HepG2 (cell line): Measurements from ENCODE around the gene NAV2. TPM values are rescaled to one million over a fixed set of nuclear protein-coding genes. Genes with fewer than 3 reads are reported as not detected.

ENCODE experiments used
- ATAC-seq: fragments of 200-7000 bp; cut with Tn5 transposase; 3 replicates; pipeline ENCODE4 v1.9.1; 2020; ENCODE audit warnings: mild to moderate bottlenecking, moderate library complexity
- BruUV-seq: library from RNA; stranded (reverse); fragments of 400-500 nt; replicated peaks from 2 replicates; lab custom pipeline; 2021; lab: Mats Ljungman, UMichigan
- CTCF ChIA-PET: fragments of 300-600 bp; formaldehyde crosslinking; extraction: SDS; loops from one replicate; lab custom pipeline; 2021; ENCODE audit warnings: low total read pairs, inconsistent platforms, low intra/inter-chr PET ratio; lab: Yijun Ruan, JAX
- POLR2A ChIA-PET: fragments of 350-600 bp; sonication (Branson Sonifier 250); formaldehyde crosslinking; loops from one replicate; lab custom pipeline; 2020; ENCODE audit warnings: antibody characterized with exemption, inconsistent platforms; lab: Yijun Ruan, JAX
- DNase-seq: peaks from one replicate; pipeline ENCODE4 v3.0.0-alpha.2; 2015; ENCODE audit warnings: low spot score
- FAIRE-seq: peaks from 3 replicates; lab custom pipeline; 2011; peaks lifted over from hg19 to GRCh38; lab: Jason Lieb, UNC
- H2AFZ ChIP-seq: one replicate; pipeline ENCODE4 v1.6.1; 2011; ENCODE audit warnings: low read length, inconsistent platforms
- H3K27ac ChIP-seq: fragments of 300-600 bp; 3 replicates; pipeline ENCODE4 v1.8.0; 2011; ENCODE audit warnings: mixed run types, mild to moderate bottlenecking, mixed read lengths, low read length, inconsistent platforms; ENCODE audit not compliant: insufficient read depth; ENCODE audit errors: extremely low read length
- H3K27me3 ChIP-seq, 2 experiments: fragments of 200-600 bp in 1 of 2; 2 replicates in 1 of 2; 3 replicates in 1 of 2; pipeline versions ENCODE4 v1.6.0 to v1.8.0; 2011; ENCODE audit warnings: low read length in 2 of 2, mild to moderate bottlenecking in 2 of 2, moderate library complexity in 2 of 2, inconsistent platforms in 1 of 2; ENCODE audit not compliant: insufficient read depth in 2 of 2, control insufficient read depth in 1 of 2
- H3K36me3 ChIP-seq, 2 experiments: fragments of 200-600 bp in 1 of 2; replicated peaks in 1 of 2; 2 replicates in 1 of 2; 3 replicates in 1 of 2; pipeline versions ENCODE4 v1.5.1 to v1.8.0; 2011; ENCODE audit warnings: low read length in 2 of 2, inconsistent platforms in 1 of 2; ENCODE audit not compliant: insufficient read depth in 2 of 2, control insufficient read depth in 1 of 2
- H3K4me1 ChIP-seq: 2 replicates; pipeline ENCODE4 v1.5.1; 2012; ENCODE audit warnings: low read length, inconsistent platforms; ENCODE audit not compliant: insufficient read depth
- H3K4me2 ChIP-seq: 2 replicates; pipeline ENCODE4 v1.6.0; 2011; ENCODE audit warnings: low read depth, low read length, inconsistent platforms
- H3K4me3 ChIP-seq, 3 experiments: fragments of 200-600 bp in 1 of 3; sonication (generic), shearing (Covaris generic) in 1 of 3; replicated peaks in 1 of 3; 2 replicates each; pipeline ENCODE4 v1.5.1; 2011 to 2016; ENCODE audit warnings: low read length in 3 of 3, inconsistent platforms in 2 of 3, low read depth in 2 of 3, mild to moderate bottlenecking in 2 of 3, control low read depth in 1 of 3, mixed read lengths in 1 of 3; ENCODE audit not compliant: insufficient read depth in 1 of 3
- H3K79me2 ChIP-seq: one replicate; pipeline ENCODE4 v1.6.1; 2011; ENCODE audit warnings: low read length, inconsistent platforms; ENCODE audit not compliant: insufficient read depth
- H3K9ac ChIP-seq: 2 replicates; pipeline ENCODE4 v1.6.0; 2011; ENCODE audit warnings: mild to moderate bottlenecking, low read depth, low read length, inconsistent platforms; ENCODE audit not compliant: insufficient read depth
- H3K9me3 ChIP-seq: 2 replicates; pipeline ENCODE4 v1.5.1; 2012; ENCODE audit warnings: mild to moderate bottlenecking, low read length
- H4K20me1 ChIP-seq: 2 replicates; pipeline ENCODE4 v1.6.0; 2011; ENCODE audit warnings: inconsistent platforms, mild to moderate bottlenecking, low read length, moderate library complexity; ENCODE audit not compliant: insufficient read depth
- DRAP1 ChIP-seq: IDR thresholded peaks from 2 replicates; pipeline ENCODE4 v1.6.1; 2016; ENCODE audit warnings: missing genetic modification reagents, missing compliant biosample characterization
- GMEB2 ChIP-seq: IDR thresholded peaks from 2 replicates; pipeline ENCODE4 v1.6.1; 2016; ENCODE audit warnings: missing biosample characterization, missing genetic modification reagents, low read depth
- SRF ChIP-seq: IDR thresholded peaks from 2 replicates; pipeline ENCODE4 v1.6.1; 2011; ENCODE audit warnings: mild to moderate bottlenecking, low read depth, low read length, moderate library complexity
- THAP9 ChIP-seq: sonication (generic); formaldehyde crosslinking; IDR thresholded peaks from 2 replicates; pipeline ENCODE4; 2020; ENCODE audit warnings: missing genetic modification reagents, mild to moderate bottlenecking, borderline replicate concordance
- XRCC5 ChIP-seq: fragments of 200-400 bp; formaldehyde crosslinking; optimal IDR thresholded peaks from 2 replicates; pipeline ENCODE3; 2017; ENCODE audit warnings: mild to moderate bottlenecking, low read length
- ZNF563 ChIP-seq: sonication (generic); formaldehyde crosslinking; IDR thresholded peaks from 2 replicates; pipeline ENCODE4 v1.8.0; 2022; ENCODE audit warnings: mild to moderate bottlenecking, moderate library complexity, missing genetic modification reagents
- ZNF879 ChIP-seq: sonication (generic); formaldehyde crosslinking; IDR thresholded peaks from 2 replicates; pipeline ENCODE4 v1.8.1; 2023; ENCODE audit warnings: missing genetic modification reagents
- WGBS: methylation state at CpG from one replicate; pipeline ENCODE4 v1.1.6; 2017; ENCODE audit warnings: low lambda C conversion rate; 5-methylcytosine and 5-hydroxymethylcytosine counted together
- in situ Hi-C: cut with HindIII; loops from 2 replicates; pipeline ENCODE4 v1.10.0; 2017; ENCODE audit warnings: low pct_unique_long_range_greater_than_20kb; ENCODE audit not compliant: extremely low pct_ligation_motif_present
- intact Hi-C: fragments of 100-400 bp; cut with micrococcal nuclease; formaldehyde crosslinking; loops from one replicate; pipeline ENCODE4 v1.10.0; 2022; ENCODE audit not compliant: unreplicated experiment
- polyA plus RNA-seq, 8 experiments: library from polyadenylated mRNA; depleted of rRNA in 3 of 8; stranded (reverse) in 7 of 8; unstranded in 1 of 8; fragments of >200 nt; fragmentation: Illumina TruSeq in 4 of 8; extraction: Trizol in 4 of 8; gene quantifications; 2 replicates each; pipeline versions ENCODE4 v1.2.1 to v1.2.3, GENCODE V29; 2011 to 2016; ENCODE audit warnings: low read depth in 4 of 8, missing spikeins in 1 of 8, mixed read lengths in 1 of 8; ENCODE audit not compliant: insufficient read depth in 1 of 8
- total RNA-seq, 5 experiments: library from RNA; depleted of rRNA; stranded (reverse); fragments of >200 nt; fragmentation: Illumina TruSeq; extraction: Trizol; gene quantifications; 2 replicates each; pipeline ENCODE4 v1.2.3, GENCODE V29; 2016; ENCODE audit warnings: low read depth in 1 of 5

The NAV2 gene
- total and polyA plus RNA-seq, 2 of the 13 experiments (the other 11 are each of a cell fraction or from before 2014, with no cell fraction given): 9.3 to 34.6 TPM

GRCh38 chr11:19938866-19939265 is 226.2 kb downstream of the NAV2 start:
- in situ Hi-C loops: loop anchor here (5.0 kb wide), 1 partner anchor 173 kb away; no protein-coding TSS in a partner anchor
- FAIRE-seq: no peak

More at GRCh38 chr11:19938866-19939265, 226.2 kb downstream of the NAV2 start:
- Histone ChIP-seq H3K36me3 (no peaks in the 10 kb centered on the region), H3K9ac (no peak overlapping the region), H3K27ac (no peak overlapping the region), H3K9me3 (no peaks in the 10 kb centered on the region), H3K27me3 (no peaks in the 10 kb centered on the region), H2AFZ (no peak overlapping the region), H3K4me1 (peaks cover 32% of the 10 kb centered on the region), H3K4me3 (no peak overlapping the region), H3K4me2 (no peak overlapping the region), H4K20me1 (no peaks in the 10 kb centered on the region), H3K79me2 (no peaks in the 10 kb centered on the region)
- TF ChIP-seq SRF (peak; percentile 82; the same call in 1 of the 2 replicates), GMEB2 (CRISPR knock-in tag) (no peak), ZNF879 (CRISPR knock-in tag) (no peak), ZNF563 (CRISPR knock-in tag) (no peak), XRCC5 (no peak), DRAP1 (CRISPR knock-in tag) (no peak), THAP9 (CRISPR knock-in tag) (no peak)
- ATAC-seq (peak; percentile 31; the same call in 2 of the 3 replicates), DNase-seq (no peak)
- intact Hi-C loops: loop anchor here (1.0 to 2.0 kb wide), 2 partner anchors 32 to 193 kb away; no protein-coding TSS in a partner anchor
- WGBS: 25% methylated on average over 4 of the region's 4 CpGs
- ChIA-PET POLR2A (interaction anchor here (1.1 to 1.5 kb wide), 2 partner anchors 10 to 15 kb away, joined by 4 to 5 read pairs; no protein-coding TSS in a partner anchor), CTCF (interaction anchor here (1.1 to 1.7 kb wide), 8 partner anchors 10 to 399 kb away, joined by 3 to 12 read pairs (median 3); no protein-coding TSS in a partner anchor)
- no TSS peak for BruUV-seq
